HepG2 (cell line): ENCODE measurements around the gene FLG. TPM values are rescaled to one million over a fixed set of nuclear protein-coding genes. Genes with fewer than 3 reads are reported as not detected.
"Not testable (repeated sequence)": the region's sequence is repeated elsewhere in the genome, so short reads cannot be mapped to it uniquely, and the experiment has no call there.

ENCODE experiments used
- ATAC-seq: fragments of 200-7000 bp; cut with Tn5 transposase; 3 replicates; pipeline ENCODE4 v1.9.1; 2020; ENCODE audit warnings: mild to moderate bottlenecking, moderate library complexity
- BruUV-seq: library from RNA; stranded (reverse); fragments of 400-500 nt; replicated peaks from 2 replicates; lab custom pipeline; 2021; lab: Mats Ljungman, UMichigan
- CTCF ChIA-PET: fragments of 300-600 bp; formaldehyde crosslinking; extraction: SDS; loops from one replicate; lab custom pipeline; 2021; ENCODE audit warnings: low total read pairs, inconsistent platforms, low intra/inter-chr PET ratio; lab: Yijun Ruan, JAX
- POLR2A ChIA-PET: fragments of 350-600 bp; sonication (Branson Sonifier 250); formaldehyde crosslinking; loops from one replicate; lab custom pipeline; 2020; ENCODE audit warnings: antibody characterized with exemption, inconsistent platforms; lab: Yijun Ruan, JAX
- DNase-seq: peaks from one replicate; pipeline ENCODE4 v3.0.0-alpha.2; 2015; ENCODE audit warnings: low spot score
- FAIRE-seq: peaks from 3 replicates; lab custom pipeline; 2011; peaks lifted over from hg19 to GRCh38; lab: Jason Lieb, UNC
- H2AFZ ChIP-seq: one replicate; pipeline ENCODE4 v1.6.1; 2011; ENCODE audit warnings: low read length, inconsistent platforms
- H3K27ac ChIP-seq: fragments of 300-600 bp; 3 replicates; pipeline ENCODE4 v1.8.0; 2011; ENCODE audit warnings: mixed run types, mild to moderate bottlenecking, mixed read lengths, low read length, inconsistent platforms; ENCODE audit not compliant: insufficient read depth; ENCODE audit errors: extremely low read length
- H3K27me3 ChIP-seq, 2 experiments: fragments of 200-600 bp in 1 of 2; 2 replicates in 1 of 2; 3 replicates in 1 of 2; pipeline versions ENCODE4 v1.6.0 to v1.8.0; 2011; ENCODE audit warnings: low read length in 2 of 2, mild to moderate bottlenecking in 2 of 2, moderate library complexity in 2 of 2, inconsistent platforms in 1 of 2; ENCODE audit not compliant: insufficient read depth in 2 of 2, control insufficient read depth in 1 of 2
- H3K36me3 ChIP-seq, 2 experiments: fragments of 200-600 bp in 1 of 2; replicated peaks in 1 of 2; 2 replicates in 1 of 2; 3 replicates in 1 of 2; pipeline versions ENCODE4 v1.5.1 to v1.8.0; 2011; ENCODE audit warnings: low read length in 2 of 2, inconsistent platforms in 1 of 2; ENCODE audit not compliant: insufficient read depth in 2 of 2, control insufficient read depth in 1 of 2
- H3K4me1 ChIP-seq: 2 replicates; pipeline ENCODE4 v1.5.1; 2012; ENCODE audit warnings: low read length, inconsistent platforms; ENCODE audit not compliant: insufficient read depth
- H3K4me2 ChIP-seq: 2 replicates; pipeline ENCODE4 v1.6.0; 2011; ENCODE audit warnings: low read depth, low read length, inconsistent platforms
- H3K4me3 ChIP-seq, 3 experiments: fragments of 200-600 bp in 1 of 3; sonication (generic), shearing (Covaris generic) in 1 of 3; replicated peaks in 1 of 3; 2 replicates each; pipeline ENCODE4 v1.5.1; 2011 to 2016; ENCODE audit warnings: low read length in 3 of 3, inconsistent platforms in 2 of 3, low read depth in 2 of 3, mild to moderate bottlenecking in 2 of 3, control low read depth in 1 of 3, mixed read lengths in 1 of 3; ENCODE audit not compliant: insufficient read depth in 1 of 3
- H3K79me2 ChIP-seq: one replicate; pipeline ENCODE4 v1.6.1; 2011; ENCODE audit warnings: low read length, inconsistent platforms; ENCODE audit not compliant: insufficient read depth
- H3K9ac ChIP-seq: 2 replicates; pipeline ENCODE4 v1.6.0; 2011; ENCODE audit warnings: mild to moderate bottlenecking, low read depth, low read length, inconsistent platforms; ENCODE audit not compliant: insufficient read depth
- H3K9me3 ChIP-seq: 2 replicates; pipeline ENCODE4 v1.5.1; 2012; ENCODE audit warnings: mild to moderate bottlenecking, low read length
- H4K20me1 ChIP-seq: 2 replicates; pipeline ENCODE4 v1.6.0; 2011; ENCODE audit warnings: inconsistent platforms, mild to moderate bottlenecking, low read length, moderate library complexity; ENCODE audit not compliant: insufficient read depth
- WGBS: methylation state at CpG from one replicate; pipeline ENCODE4 v1.1.6; 2017; ENCODE audit warnings: low lambda C conversion rate; 5-methylcytosine and 5-hydroxymethylcytosine counted together
- in situ Hi-C: cut with HindIII; loops from 2 replicates; pipeline ENCODE4 v1.10.0; 2017; ENCODE audit warnings: low pct_unique_long_range_greater_than_20kb; ENCODE audit not compliant: extremely low pct_ligation_motif_present
- intact Hi-C: fragments of 100-400 bp; cut with micrococcal nuclease; formaldehyde crosslinking; loops from one replicate; pipeline ENCODE4 v1.10.0; 2022; ENCODE audit not compliant: unreplicated experiment
- polyA plus RNA-seq, 8 experiments: library from polyadenylated mRNA; depleted of rRNA in 3 of 8; stranded (reverse) in 7 of 8; unstranded in 1 of 8; fragments of >200 nt; fragmentation: Illumina TruSeq in 4 of 8; extraction: Trizol in 4 of 8; gene quantifications; 2 replicates each; pipeline versions ENCODE4 v1.2.1 to v1.2.3, GENCODE V29; 2011 to 2016; ENCODE audit warnings: low read depth in 4 of 8, missing spikeins in 1 of 8, mixed read lengths in 1 of 8; ENCODE audit not compliant: insufficient read depth in 1 of 8
- total RNA-seq, 5 experiments: library from RNA; depleted of rRNA; stranded (reverse); fragments of >200 nt; fragmentation: Illumina TruSeq; extraction: Trizol; gene quantifications; 2 replicates each; pipeline ENCODE4 v1.2.3, GENCODE V29; 2016; ENCODE audit warnings: low read depth in 1 of 5

Gene FLG
- total and polyA plus RNA-seq, 2 of the 13 experiments (the other 11 are each of a cell fraction or from before 2014, with no cell fraction given) = 0.01 TPM; not detected in 1

DNA sequence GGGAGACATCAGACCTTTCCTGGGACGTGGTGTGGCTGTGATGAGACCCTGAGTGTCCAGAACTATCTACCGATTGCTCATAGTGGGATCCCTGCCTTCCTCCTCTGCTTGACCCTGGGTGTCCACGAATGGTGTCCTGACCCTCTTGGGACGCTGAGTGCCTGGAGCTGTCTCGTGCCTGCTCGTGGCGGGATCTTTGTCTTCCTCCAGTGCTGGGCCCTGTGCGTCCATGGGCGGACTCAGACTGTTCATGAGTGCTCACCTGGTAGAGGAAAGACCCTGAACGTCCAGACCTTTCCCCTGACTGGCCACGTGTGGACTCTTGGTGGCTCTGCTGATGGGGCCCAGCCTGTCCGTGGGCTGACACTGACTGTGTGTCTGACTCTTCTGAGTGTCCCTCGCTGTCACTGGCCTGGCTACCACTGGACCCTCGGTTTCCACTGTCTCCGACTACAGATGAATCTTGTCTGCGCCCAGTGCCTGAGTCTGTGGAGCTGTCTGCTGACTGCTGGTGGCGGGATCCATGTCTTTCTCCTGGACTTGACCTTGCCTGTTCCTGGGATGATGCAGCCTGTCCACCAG, 15.6 kb downstream of the FLG start:
- DNase-seq, H3K4me3 ChIP-seq, H3K27ac ChIP-seq, H3K79me2 ChIP-seq, BruUV-seq, H4K20me1 ChIP-seq, FAIRE-seq, CTCF ChIA-PET, H3K4me2 ChIP-seq, intact Hi-C loops, in situ Hi-C loops, H3K9ac ChIP-seq, H2AFZ ChIP-seq, H3K27me3 ChIP-seq, H3K4me1 ChIP-seq, H3K36me3 ChIP-seq, ATAC-seq, POLR2A ChIA-PET: not testable (repeated sequence)
- 56% methylated on average over 5 of the region's 17 CpGs for WGBS
- peaks cover 18% of the 10 kb centered on the region for H3K9me3 ChIP-seq

DNA sequence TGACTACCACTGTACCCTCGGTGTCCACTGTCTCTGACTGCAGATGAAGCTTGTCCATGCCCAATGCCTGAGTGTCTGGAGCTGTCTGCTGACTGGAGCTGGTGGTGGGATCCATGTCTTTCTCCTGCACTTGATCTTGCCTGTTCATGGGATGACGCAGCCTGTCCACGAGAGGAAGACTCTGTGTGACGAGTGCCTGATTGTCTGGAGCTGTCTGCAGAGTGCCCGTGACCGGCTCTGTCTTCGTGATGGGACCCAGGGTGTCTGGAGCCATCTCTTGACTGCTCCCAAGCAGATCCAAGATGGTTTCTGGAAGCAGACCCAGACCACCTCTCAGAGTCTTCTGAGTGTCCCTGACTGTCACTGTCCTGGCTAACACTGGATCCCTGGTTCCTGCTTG, 16.3 kb downstream of the FLG start:
- intact Hi-C loops, H3K27ac ChIP-seq, DNase-seq, H3K4me1 ChIP-seq, BruUV-seq, H3K4me3 ChIP-seq, FAIRE-seq, CTCF ChIA-PET, in situ Hi-C loops, H3K27me3 ChIP-seq, ATAC-seq, H3K79me2 ChIP-seq, H3K4me2 ChIP-seq, POLR2A ChIA-PET, H2AFZ ChIP-seq, H3K9ac ChIP-seq, H4K20me1 ChIP-seq, H3K36me3 ChIP-seq: not testable (repeated sequence)
- WGBS = 33% methylated on average over 2 of the region's 7 CpGs
- H3K9me3 ChIP-seq = peaks cover 12% of the 10 kb centered on the region

DNA sequence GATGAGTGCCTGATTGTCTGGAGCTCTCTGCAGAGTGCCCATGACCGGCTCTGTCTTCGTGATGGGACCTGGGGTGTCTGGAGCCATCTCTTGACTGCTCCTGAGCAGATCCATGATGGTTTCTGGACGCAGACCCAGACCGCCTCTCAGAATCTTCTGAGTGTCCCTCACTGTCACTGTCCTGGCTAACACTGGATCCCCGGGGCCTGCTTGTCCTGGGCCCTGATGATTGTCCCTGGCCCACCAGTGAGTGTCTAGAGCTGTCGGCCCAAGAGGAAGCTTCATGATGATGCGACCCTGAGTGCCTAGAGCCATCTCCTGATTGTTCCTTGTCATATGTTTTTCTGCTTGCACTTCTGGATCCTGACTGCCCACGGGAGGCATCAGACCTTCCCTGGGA, 17.1 kb downstream of the FLG start:
- ATAC-seq, H3K4me1 ChIP-seq, H3K27ac ChIP-seq, DNase-seq, H3K36me3 ChIP-seq, H3K27me3 ChIP-seq, FAIRE-seq, H2AFZ ChIP-seq, H3K9me3 ChIP-seq, BruUV-seq, H3K4me3 ChIP-seq, H4K20me1 ChIP-seq, H3K4me2 ChIP-seq, H3K79me2 ChIP-seq, in situ Hi-C loops, H3K9ac ChIP-seq, intact Hi-C loops, POLR2A ChIA-PET, CTCF ChIA-PET: not testable (repeated sequence)
- 74% methylated on average over 3 of the region's 8 CpGs for WGBS

DNA sequence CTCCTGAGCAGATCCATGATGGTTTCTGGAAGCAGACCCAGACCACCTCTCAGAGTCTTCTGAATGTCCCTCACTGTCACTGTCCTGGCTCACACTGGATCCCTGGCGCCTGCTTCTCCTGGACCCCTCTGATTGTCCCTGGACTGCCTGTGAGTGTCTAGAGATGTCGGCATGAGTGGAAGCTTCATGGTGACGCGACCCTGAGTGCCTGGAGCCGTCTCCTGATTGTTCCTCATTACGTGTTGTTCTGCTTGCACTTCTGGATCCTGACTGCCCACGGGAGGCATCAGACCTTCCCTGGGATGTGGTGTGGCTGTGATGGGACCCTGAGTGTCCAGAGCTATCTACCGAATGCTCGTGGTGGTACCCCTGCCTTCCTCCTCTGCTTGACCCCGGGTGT, 18.9 kb downstream of the FLG start:
- POLR2A ChIA-PET, H3K4me3 ChIP-seq, H3K79me2 ChIP-seq, H3K27ac ChIP-seq, H3K9me3 ChIP-seq, H3K36me3 ChIP-seq, H3K4me1 ChIP-seq, in situ Hi-C loops, BruUV-seq, H3K4me2 ChIP-seq, H2AFZ ChIP-seq, H3K9ac ChIP-seq, DNase-seq, H4K20me1 ChIP-seq, CTCF ChIA-PET, H3K27me3 ChIP-seq, intact Hi-C loops, FAIRE-seq, ATAC-seq: not testable (repeated sequence)
- 45% methylated on average over 7 of the region's 10 CpGs for WGBS
